Osteoblast (primary cell): ENCODE data around the gene POLE2. TPM values are rescaled to one million over a fixed set of nuclear protein-coding genes. Genes with fewer than 3 reads are reported as not detected.
A peak's percentile ranks its signal among the peaks of the same experiment; 100 is the strongest.

Source experiments
- DNase-seq: peaks from one replicate; pipeline ENCODE4 v3.0.0; 2011; ENCODE audit warnings: low spot score, mixed read lengths; ENCODE audit not compliant: insufficient read length; ENCODE audit errors: missing footprints
- H2AFZ ChIP-seq: 2 replicates; pipeline ENCODE4 v1.6.0; 2011; ENCODE audit warnings: mild to moderate bottlenecking, low read length
- H3K27ac ChIP-seq: 2 replicates; pipeline ENCODE4 v1.5.1; 2011; ENCODE audit warnings: mild to moderate bottlenecking, low read depth, low read length, moderate library complexity
- H3K27me3 ChIP-seq: 2 replicates; pipeline ENCODE4 v1.6.0; 2012; ENCODE audit warnings: mild to moderate bottlenecking, control low read depth, inconsistent platforms, low read length, moderate library complexity; ENCODE audit not compliant: insufficient read depth
- H3K36me3 ChIP-seq: 2 replicates; pipeline ENCODE4 v1.5.1; 2011; ENCODE audit warnings: mild to moderate bottlenecking, low read length, control low read depth, moderate library complexity; ENCODE audit not compliant: insufficient read depth
- H3K4me1 ChIP-seq: 2 replicates; pipeline ENCODE4 v1.5.1; 2011; ENCODE audit warnings: mild to moderate bottlenecking, low read length, control low read depth, moderate library complexity; ENCODE audit not compliant: insufficient read depth
- H3K4me2 ChIP-seq: 2 replicates; pipeline ENCODE4 v1.6.0; 2011; ENCODE audit warnings: mild to moderate bottlenecking, low read length; ENCODE audit not compliant: insufficient read depth
- H3K4me3 ChIP-seq: fragments of 200-600 bp; sonication (generic); 3 replicates; pipeline ENCODE4 v1.5.1; 2012; ENCODE audit warnings: mild to moderate bottlenecking, low read length, inconsistent platforms; ENCODE audit not compliant: insufficient read depth
- H3K79me2 ChIP-seq: 2 replicates; pipeline ENCODE4 v1.6.0; 2012; ENCODE audit warnings: mild to moderate bottlenecking, low read length, control low read depth, inconsistent platforms; ENCODE audit not compliant: insufficient read depth
- H3K9me3 ChIP-seq: 2 replicates; pipeline ENCODE4 v1.5.1; 2011; ENCODE audit warnings: low read depth, low read length, control low read depth
- H4K20me1 ChIP-seq: 2 replicates; pipeline ENCODE4 v1.6.0; 2012; ENCODE audit warnings: mild to moderate bottlenecking, low read length, control low read depth; ENCODE audit not compliant: insufficient read depth
- total RNA-seq: library from RNA; depleted of rRNA; stranded (reverse); fragments of >200 nt; gene quantifications from 2 replicates; pipeline ENCODE4 v1.2.3, GENCODE V29; 2012
- TF ChIP-seq, protein P1 (sequence below): IDR thresholded peaks from 2 replicates; pipeline ENCODE4 v1.5.1; 2011; ENCODE audit warnings: mild to moderate bottlenecking, low read depth, low read length, moderate library complexity; ENCODE audit errors: extremely low read depth

Gene POLE2
- total RNA-seq, 1 donor: 6.2 TPM

GRCh38 chr14:49642163-49642562 lies 45.9 kb downstream of the POLE2 start:
- DNase-seq: no peak
- Histone ChIP-seq H3K4me3 (no peak overlapping the region), H3K4me2 (peak overlapping the region; percentile 9), H3K4me1 (peaks cover 9% of the 10 kb centered on the region), H4K20me1 (no peaks in the 10 kb centered on the region), H2AFZ (peak overlapping the region; percentile 35), H3K9me3 (no peaks in the 10 kb centered on the region), H3K79me2 (peaks cover 58% of the 10 kb centered on the region), H3K27me3 (no peaks in the 10 kb centered on the region), H3K36me3 (peaks cover 21% of the 10 kb centered on the region), H3K27ac (peak overlapping the region; percentile 24)
- TF ChIP-seq, protein P1, sequence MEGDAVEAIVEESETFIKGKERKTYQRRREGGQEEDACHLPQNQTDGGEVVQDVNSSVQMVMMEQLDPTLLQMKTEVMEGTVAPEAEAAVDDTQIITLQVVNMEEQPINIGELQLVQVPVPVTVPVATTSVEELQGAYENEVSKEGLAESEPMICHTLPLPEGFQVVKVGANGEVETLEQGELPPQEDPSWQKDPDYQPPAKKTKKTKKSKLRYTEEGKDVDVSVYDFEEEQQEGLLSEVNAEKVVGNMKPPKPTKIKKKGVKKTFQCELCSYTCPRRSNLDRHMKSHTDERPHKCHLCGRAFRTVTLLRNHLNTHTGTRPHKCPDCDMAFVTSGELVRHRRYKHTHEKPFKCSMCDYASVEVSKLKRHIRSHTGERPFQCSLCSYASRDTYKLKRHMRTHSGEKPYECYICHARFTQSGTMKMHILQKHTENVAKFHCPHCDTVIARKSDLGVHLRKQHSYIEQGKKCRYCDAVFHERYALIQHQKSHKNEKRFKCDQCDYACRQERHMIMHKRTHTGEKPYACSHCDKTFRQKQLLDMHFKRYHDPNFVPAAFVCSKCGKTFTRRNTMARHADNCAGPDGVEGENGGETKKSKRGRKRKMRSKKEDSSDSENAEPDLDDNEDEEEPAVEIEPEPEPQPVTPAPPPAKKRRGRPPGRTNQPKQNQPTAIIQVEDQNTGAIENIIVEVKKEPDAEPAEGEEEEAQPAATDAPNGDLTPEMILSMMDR: no peak

DNA sequence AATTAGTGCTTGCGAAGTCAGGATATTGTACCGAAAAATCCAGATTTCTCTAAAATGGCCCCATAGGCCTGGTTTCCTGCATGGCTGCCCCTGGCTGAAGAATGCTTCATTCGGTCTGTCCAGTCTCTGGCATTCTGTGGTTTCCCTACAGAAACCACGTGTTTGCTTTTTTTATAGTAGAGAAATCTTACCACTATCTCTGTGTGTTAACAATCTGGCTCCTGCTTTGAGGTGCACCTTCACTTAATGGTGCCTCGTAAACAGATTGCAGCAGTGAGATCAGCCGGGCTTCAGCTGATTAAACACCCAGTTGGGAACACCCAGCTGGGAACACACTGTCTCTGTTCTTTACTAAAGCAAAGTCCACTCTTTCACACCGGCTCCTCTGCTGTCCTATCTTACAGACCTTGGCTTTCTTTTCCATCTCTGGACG lies 46.3 kb downstream of the POLE2 start:
- DNase-seq: no peak
- peaks cover 61% of the 10 kb centered on the region for H3K79me2 ChIP-seq
- H3K4me2 ChIP-seq: peak overlapping the region; percentile 9
- peaks cover 9% of the 10 kb centered on the region for H3K4me1 ChIP-seq
- no peaks in the 10 kb centered on the region for H3K27me3 ChIP-seq
- no peaks in the 10 kb centered on the region for H3K9me3 ChIP-seq
- peak overlapping the region; percentile 24 for H3K27ac ChIP-seq
- no peaks in the 10 kb centered on the region for H4K20me1 ChIP-seq
- peak overlapping the region; percentile 35 for H2AFZ ChIP-seq
- no peak overlapping the region for H3K4me3 ChIP-seq
- peaks cover 21% of the 10 kb centered on the region for H3K36me3 ChIP-seq
- TF ChIP-seq, protein P1: no peak

- no peaks in the 10 kb centered on the region for H4K20me1 ChIP-seq
- no peaks in the 10 kb centered on the region for H3K9me3 ChIP-seq
- no peak overlapping the region for H3K4me2 ChIP-seq
- H3K79me2 ChIP-seq: peaks cover 69% of the 10 kb centered on the region
- H3K27ac ChIP-seq: no peak overlapping the region
- no peak for DNase-seq
- H3K27me3 ChIP-seq: no peaks in the 10 kb centered on the region
- no peak overlapping the region for H2AFZ ChIP-seq
- H3K4me1 ChIP-seq: peaks cover 9% of the 10 kb centered on the region
- peaks cover 17% of the 10 kb centered on the region for H3K36me3 ChIP-seq
- TF ChIP-seq, protein P1: no peak
- no peak overlapping the region for H3K4me3 ChIP-seq
These were observed 47.2 kb downstream of the POLE2 start for GRCh38 chr14:49640540-49641417.

DNA sequence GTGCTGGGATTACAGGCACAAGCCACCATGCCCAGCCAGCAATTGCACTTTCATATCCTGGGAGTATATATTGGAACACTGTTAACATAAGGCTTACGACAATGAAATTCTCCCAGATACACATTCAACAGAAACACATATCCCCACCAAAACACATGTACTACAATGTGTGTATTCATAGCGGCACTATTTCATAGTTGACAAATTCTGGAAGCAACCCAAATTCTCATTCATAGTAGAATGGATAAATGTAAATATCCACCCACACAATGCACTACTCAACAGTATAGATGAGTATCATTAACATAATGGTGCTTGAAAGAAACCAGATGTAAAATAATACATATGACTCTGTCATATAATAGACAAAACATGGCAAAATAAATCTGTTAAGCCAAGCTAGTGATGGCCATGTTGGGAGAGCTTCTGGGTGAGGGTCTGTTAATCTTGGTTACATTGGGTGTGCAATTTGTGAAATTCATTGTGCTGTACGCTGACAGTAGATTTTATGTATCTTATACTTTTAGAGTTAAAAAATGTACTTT lies 50.4 kb downstream of the POLE2 start:
- Histone ChIP-seq H3K4me1 (peaks cover 12% of the 10 kb centered on the region), H4K20me1 (peaks cover 4% of the 10 kb centered on the region), H3K9me3 (no peaks in the 10 kb centered on the region), H3K36me3 (peaks cover 15% of the 10 kb centered on the region), H3K4me3 (no peak overlapping the region), H3K79me2 (peaks cover 81% of the 10 kb centered on the region), H3K4me2 (no peak overlapping the region), H3K27me3 (no peaks in the 10 kb centered on the region), H2AFZ (no peak overlapping the region), H3K27ac (no peak overlapping the region)
- TF ChIP-seq, protein P1: no peak
- DNase-seq: no peak
